IPS-NIHi11 (cell line): ENCODE measurements around the gene LDB2.

ENCODE experiments used
- DNase-seq: peaks from one replicate; pipeline ENCODE4 v3.0.0; 2012; ENCODE audit warnings: mixed read lengths, low spot score

Gene LDB2

GRCh38 chr4:16757080-16757521 lies 141.3 kb downstream of the LDB2 start:
- DNase-seq: no peak

GRCh38 chr4:16754104-16754503 lies 144.3 kb downstream of the LDB2 start:
- no peak for DNase-seq

DNA sequence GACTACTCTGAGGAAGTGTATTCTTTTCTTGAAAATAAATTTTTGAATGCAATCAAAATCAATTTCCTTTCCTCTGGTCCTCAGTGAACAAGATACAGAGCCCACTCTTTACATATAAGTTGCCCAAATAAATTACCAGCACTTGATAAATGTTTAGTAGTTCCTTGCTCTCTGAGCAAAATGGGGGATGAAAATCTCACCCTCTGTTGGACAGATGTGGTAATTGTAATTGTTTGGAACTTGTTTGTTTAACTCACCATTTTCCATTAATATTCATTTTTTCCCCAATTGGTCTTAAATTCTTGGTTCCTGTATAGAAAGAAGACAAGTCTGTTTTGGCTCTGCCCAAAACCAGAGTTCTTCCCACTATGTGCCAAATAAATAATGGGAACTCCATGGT lies 146.3 kb downstream of the LDB2 start:
- no peak for DNase-seq

- no peak for DNase-seq
Observed at GRCh38 chr4:16750882-16751642, 147.4 kb downstream of the LDB2 start.

GRCh38 chr4:16750216-16750615 lies 148.2 kb downstream of the LDB2 start:
- DNase-seq: no peak

DNA sequence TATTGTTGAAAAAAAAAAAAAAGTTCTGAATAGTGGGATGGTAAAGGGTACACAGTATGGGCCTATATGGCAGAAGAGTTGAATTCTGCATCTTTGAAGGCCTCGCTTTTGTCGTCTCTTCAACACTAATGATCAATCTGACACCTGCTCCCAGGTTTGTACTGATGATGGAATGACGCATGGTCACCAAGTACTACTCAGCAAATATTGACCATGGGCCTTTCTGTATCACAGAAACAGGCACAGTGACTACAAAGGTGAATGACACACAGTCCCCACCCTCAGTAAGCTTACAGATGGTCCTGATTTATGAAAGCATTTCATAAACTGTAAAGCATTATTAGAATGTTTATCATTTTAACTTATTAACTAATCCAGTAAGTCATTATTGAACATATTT lies 152.6 kb downstream of the LDB2 start:
- no peak for DNase-seq

GRCh38 chr4:16745009-16745635 lies 153.3 kb downstream of the LDB2 start:
- no peak for DNase-seq

DNA sequence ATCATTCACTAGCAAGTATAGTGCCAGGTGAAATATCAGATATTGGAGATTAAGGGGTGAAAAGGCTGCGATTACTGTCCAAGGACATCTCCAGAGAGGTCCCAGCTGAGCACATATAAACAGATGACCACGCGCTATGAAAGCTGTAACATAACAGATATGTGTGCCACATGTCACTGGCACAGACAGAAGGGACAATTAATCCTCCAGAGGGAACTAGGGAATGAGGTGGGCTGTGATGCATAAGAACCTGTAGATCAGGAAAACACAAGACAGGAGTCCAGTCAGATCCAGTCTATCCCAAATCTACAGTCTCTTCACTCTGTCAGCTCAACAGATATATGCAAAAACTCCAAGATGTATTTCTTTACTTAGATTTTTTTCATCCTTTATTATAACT lies 157.2 kb downstream of the LDB2 start:
- DNase-seq: no peak

- DNase-seq: no peak
Observed at GRCh38 chr4:16739997-16740624, 158.3 kb downstream of the LDB2 start.

- DNase-seq: no peak
Observed at GRCh38 chr4:16738558-16738957, 159.9 kb downstream of the LDB2 start.

DNA sequence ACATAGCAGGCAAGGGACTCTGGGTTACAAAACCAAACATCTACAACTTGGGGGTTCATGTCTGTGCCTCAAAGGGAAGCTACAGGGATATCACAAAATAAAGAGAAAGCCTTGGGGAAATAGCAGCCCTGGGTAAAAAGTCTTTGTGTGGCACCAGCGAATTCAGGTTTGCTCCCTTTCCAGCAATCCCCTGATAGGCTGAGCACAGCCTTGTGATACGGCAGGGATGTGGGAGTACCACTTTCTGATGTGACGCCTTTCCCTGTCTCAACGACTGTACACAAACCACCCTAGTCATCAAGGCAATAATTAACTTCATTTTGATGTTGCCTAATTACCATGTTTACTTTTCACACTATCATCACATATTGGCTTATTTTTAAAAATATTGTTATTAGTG lies 164.9 kb downstream of the LDB2 start:
- DNase-seq: no peak

- peak; percentile 28 for DNase-seq
Observed at GRCh38 chr4:16732741-16733140, 165.7 kb downstream of the LDB2 start.

GRCh38 chr4:16731776-16732380 lies 166.6 kb downstream of the LDB2 start:
- DNase-seq: peak; percentile 23

DNA sequence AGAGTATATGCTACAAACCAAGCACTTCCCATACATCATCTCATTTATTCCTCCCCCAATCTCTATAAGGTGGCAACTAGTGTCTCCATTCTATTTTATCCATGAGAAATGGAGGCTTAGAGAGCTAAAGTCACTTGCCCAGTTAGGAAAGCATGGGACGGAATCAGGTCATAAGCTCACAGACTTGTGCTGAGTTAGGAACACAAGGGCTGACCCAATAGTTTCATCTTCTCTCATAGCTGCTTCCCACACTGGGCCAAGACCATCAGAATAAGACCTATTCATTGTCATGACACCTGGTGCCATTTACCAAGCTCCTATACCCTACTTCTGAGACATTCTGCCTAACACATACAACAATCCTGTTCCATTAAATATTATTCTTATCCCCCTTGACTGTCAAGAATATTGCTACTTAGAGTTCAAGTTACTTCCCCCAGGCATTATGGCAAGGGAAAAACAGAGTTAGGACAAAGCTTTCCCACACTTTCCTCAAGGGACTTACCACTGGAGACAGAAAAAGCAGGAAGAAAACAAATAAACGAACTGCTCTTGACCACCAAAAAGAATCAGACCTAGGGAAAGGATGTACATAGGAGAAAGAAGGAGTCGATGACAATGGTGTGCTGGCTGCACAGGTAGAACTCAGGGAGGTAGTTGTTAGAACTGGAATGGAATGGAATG lies 167.8 kb downstream of the LDB2 start:
- no peak for DNase-seq

GRCh38 chr4:16729336-16729735 lies 169.1 kb downstream of the LDB2 start:
- DNase-seq: no peak

- DNase-seq: no peak
Observed at GRCh38 chr4:16728849-16729248, 169.6 kb downstream of the LDB2 start.

DNA sequence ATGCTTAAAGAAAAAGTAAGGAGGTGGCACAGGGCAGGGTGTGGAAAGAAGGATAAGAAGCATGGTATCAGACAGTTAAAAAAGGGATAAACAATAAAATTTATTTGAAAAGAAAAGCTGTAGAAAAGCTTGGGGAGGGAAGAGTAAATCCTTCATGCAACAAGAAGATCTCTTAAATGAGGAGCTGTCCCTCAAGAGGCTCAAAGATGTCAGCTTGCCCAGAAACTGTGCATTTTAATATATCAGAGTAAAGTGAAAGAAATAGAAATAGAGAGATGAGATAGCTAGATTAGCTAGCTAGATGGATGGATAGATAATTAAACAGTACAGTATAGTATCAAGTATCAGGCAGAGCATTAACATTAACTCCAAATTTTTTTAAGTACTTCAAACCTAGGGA lies 170.3 kb downstream of the LDB2 start:
- DNase-seq: no peak

DNA sequence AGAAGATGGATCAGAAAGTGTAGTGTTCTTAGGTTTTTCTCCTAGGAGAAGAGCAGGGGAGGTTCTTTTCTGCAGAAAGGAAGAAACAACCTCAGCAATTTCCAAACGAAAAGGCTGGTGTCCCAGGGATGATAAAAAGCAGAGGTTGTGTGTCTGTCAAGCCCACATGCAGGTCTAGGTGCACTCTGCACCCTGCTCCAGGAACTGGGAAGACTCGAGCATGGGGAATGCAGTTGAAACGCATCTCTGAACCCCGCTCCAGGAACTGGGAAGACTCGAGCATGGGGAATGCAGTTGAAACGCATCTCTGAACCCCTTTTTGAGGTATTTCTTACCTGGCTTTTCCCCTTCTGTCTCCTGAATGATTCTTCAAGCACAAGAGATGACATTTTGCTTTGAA lies 171.2 kb downstream of the LDB2 start:
- DNase-seq: no peak

DNA sequence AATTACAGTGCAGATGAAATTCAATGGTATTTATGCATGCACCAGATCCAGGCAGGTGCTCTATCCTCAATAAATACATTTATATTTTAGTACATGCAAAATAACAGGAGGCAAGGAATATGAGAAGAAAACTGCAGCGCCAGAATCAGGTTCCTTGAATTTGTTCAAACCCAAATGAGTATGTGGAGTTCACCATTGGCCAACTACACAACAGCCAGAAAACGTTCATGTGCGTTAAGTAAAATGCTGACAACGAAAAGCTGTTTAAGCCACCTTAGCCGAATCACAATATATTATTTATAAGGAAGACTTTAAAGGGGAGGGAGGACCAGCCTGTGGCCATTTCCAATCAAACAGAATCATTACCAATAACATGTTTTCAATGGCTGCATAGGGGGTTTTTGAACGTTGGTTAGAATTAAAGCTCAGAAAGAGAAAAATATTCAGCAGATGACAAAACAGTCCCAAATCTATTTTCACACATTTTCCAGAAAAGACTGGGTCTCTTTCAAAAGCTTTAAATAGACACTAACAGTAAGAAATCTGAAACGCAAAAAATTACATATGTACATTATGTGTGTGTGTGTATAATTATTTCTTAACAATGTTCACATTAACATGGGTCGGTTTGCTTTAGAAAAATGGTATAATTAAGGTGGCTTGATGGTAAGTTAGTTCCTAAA lies 171.9 kb downstream of the LDB2 start:
- DNase-seq: no peak

GRCh38 chr4:16725252-16725651 lies 173.2 kb downstream of the LDB2 start:
- no peak for DNase-seq

DNA sequence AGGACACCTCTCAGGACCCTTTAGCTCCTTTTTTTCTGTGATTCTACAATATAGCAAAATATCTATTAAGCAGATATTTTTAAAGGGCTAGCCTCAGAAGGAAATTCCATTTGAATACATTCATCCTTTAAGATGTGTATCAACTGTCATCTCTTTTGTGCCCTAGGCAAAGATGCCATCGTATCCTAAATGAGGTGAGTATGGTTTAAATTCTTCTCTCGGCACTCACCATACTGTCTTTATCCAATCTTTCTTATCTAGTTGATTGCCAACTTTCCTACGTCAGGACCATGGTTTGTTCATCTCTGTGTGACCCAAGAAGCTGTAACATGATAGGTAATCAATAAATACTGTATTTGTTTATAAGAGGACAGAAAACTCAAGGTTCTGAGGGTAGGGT lies 176.0 kb downstream of the LDB2 start:
- no peak for DNase-seq
